PC-9 (cell line): ENCODE results near the gene MAGI2. TPM values are rescaled to one million over a fixed set of nuclear protein-coding genes. Genes with fewer than 3 reads are reported as not detected.

Experiments
- BruUV-seq: library from RNA; stranded (reverse); fragments of 400-500 nt; replicated peaks from 2 replicates; lab custom pipeline; 2021; lab: Mats Ljungman, UMichigan
- CTCF ChIA-PET: fragments of 300-600 bp; sonication (Branson Sonifier 250); formaldehyde crosslinking; loops from one replicate; lab custom pipeline; 2022; ENCODE audit warnings: antibody characterized with exemption; lab: Charles Lee
- POLR2A ChIA-PET: fragments of 300-600 bp; sonication (Branson Sonifier 250); formaldehyde crosslinking; loops from one replicate; lab custom pipeline; 2022; ENCODE audit warnings: antibody characterized with exemption; ENCODE audit not compliant: unreplicated experiment; lab: Charles Lee
- DNase-seq, 2 experiments: peaks; one replicate each; pipeline versions ENCODE4 v3.0.0 to v3.0.0-alpha.2; 2015 to 2022; ENCODE audit warnings: mixed read lengths in 1 of 2
- H2AFZ ChIP-seq: fragments of 200-600 bp; sonication (generic); 2 replicates; pipeline ENCODE4 v1.8.1; 2017; ENCODE audit warnings: antibody characterized with exemption
- H3F3A ChIP-seq: fragments of 200-600 bp; sonication (generic); 2 replicates; pipeline ENCODE4 v1.8.1; 2017; ENCODE audit warnings: antibody characterized with exemption, mild to moderate bottlenecking, low read depth; ENCODE audit not compliant: insufficient read depth
- H3K27ac ChIP-seq: fragments of 200-600 bp; sonication (generic); 2 replicates; pipeline ENCODE4 v1.6.1; 2016; ENCODE audit warnings: mixed run types
- H3K27me3 ChIP-seq: fragments of 200-600 bp; sonication (generic); 2 replicates; pipeline ENCODE4 v1.6.1; 2016; ENCODE audit warnings: low read depth, mixed run types; ENCODE audit not compliant: insufficient read depth
- H3K36me3 ChIP-seq: fragments of 200-600 bp; sonication (generic); 2 replicates; pipeline ENCODE4 v1.6.1; 2016; ENCODE audit warnings: low read depth, mixed run types
- H3K4me1 ChIP-seq: fragments of 200-600 bp; sonication (generic); replicated peaks from 2 replicates; pipeline ENCODE4 v1.6.1; 2016; ENCODE audit warnings: mixed run types; ENCODE audit not compliant: insufficient read depth
- H3K4me2 ChIP-seq: fragments of 200-600 bp; sonication (generic); 2 replicates; pipeline ENCODE4 v1.6.1; 2017; ENCODE audit warnings: mixed run types
- H3K4me3 ChIP-seq: fragments of 200-600 bp; sonication (generic); 2 replicates; pipeline ENCODE4 v1.6.1; 2016; ENCODE audit warnings: mixed run types
- H3K79me2 ChIP-seq: fragments of 200-600 bp; sonication (generic); 2 replicates; pipeline ENCODE4 v1.6.1; 2017; ENCODE audit warnings: low read depth, mixed run types
- H3K9me2 ChIP-seq: fragments of 200-600 bp; sonication (generic); 2 replicates; pipeline ENCODE4 v1.8.1; 2017; ENCODE audit warnings: mild to moderate bottlenecking; ENCODE audit not compliant: insufficient read depth
- H3K9me3 ChIP-seq: fragments of 200-600 bp; sonication (generic); 2 replicates; pipeline ENCODE4 v1.8.1; 2016; ENCODE audit warnings: low read depth; ENCODE audit not compliant: insufficient read depth
- H4K20me1 ChIP-seq: fragments of 200-600 bp; sonication (generic); 2 replicates; pipeline ENCODE4 v1.8.1; 2017; ENCODE audit not compliant: insufficient read depth
- EZH2 ChIP-seq: fragments of 200-600 bp; sonication (generic); IDR thresholded peaks from 2 replicates; pipeline ENCODE4 v1.8.0; 2017; ENCODE audit warnings: antibody characterized with exemption, low read depth
- intact Hi-C: fragments of 100-400 bp; cut with micrococcal nuclease; formaldehyde crosslinking; loops from one replicate; pipeline ENCODE4 v1.10.0; 2022; ENCODE audit not compliant: unreplicated experiment
- total RNA-seq: library from RNA; stranded (reverse); gene quantifications from 2 replicates; pipeline ENCODE4 v1.2.3, GENCODE V29; 2021
- TF ChIP-seq, protein P1 (sequence below): fragments of 200-600 bp; sonication (generic); conservative IDR thresholded peaks from 2 replicates; pipeline ENCODE4 v1.6.1; 2017; ENCODE audit warnings: mixed run types, antibody characterized with exemption, mild to moderate bottlenecking, moderate library complexity

The MAGI2 gene
- total RNA-seq, 1 experiment from 2014 or later: 0.92 TPM

DNA sequence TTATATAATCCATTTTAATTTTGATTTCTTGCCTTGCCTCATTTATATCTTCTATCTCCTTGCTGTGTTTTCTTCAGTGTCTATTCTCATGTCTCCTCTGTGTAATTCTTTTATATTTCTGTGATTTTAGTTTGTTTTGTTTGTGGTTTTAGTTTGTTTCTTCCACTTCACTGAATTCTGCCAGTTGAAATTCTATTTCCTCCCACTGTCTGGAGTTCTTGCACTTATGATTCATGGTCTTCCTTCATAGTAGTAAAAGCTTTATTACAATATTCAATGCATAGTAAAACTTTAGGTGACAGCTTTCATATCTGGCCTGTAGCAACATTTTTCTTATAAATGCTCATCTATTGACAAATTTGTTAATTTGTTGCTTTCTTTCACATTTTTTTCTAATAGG, 113.3 kb downstream of the MAGI2 start:
- Histone ChIP-seq H2AFZ (no peak overlapping the region), H3K4me1 (no peaks in the 10 kb centered on the region), H3F3A (no peaks in the 10 kb centered on the region), H3K9me2 (no peaks in the 10 kb centered on the region), H3K4me2 (no peak overlapping the region), H4K20me1 (no peaks in the 10 kb centered on the region), H3K9me3 (no peaks in the 10 kb centered on the region), H3K27me3 (no peaks in the 10 kb centered on the region), H3K4me3 (no peak overlapping the region), H3K79me2 (no peaks in the 10 kb centered on the region), H3K36me3 (no peaks in the 10 kb centered on the region), H3K27ac (no peak overlapping the region)
- CTCF ChIA-PET: no interaction called here
- BruUV-seq: no TSS peak
- no peak for DNase-seq
- POLR2A ChIA-PET: interaction anchor here (0.7 kb wide), 1 partner anchor 1526 kb away, joined by 3 read pairs; no protein-coding TSS in a partner anchor
- TF ChIP-seq EZH2: no peak
- intact Hi-C loops: no loop called here

DNA sequence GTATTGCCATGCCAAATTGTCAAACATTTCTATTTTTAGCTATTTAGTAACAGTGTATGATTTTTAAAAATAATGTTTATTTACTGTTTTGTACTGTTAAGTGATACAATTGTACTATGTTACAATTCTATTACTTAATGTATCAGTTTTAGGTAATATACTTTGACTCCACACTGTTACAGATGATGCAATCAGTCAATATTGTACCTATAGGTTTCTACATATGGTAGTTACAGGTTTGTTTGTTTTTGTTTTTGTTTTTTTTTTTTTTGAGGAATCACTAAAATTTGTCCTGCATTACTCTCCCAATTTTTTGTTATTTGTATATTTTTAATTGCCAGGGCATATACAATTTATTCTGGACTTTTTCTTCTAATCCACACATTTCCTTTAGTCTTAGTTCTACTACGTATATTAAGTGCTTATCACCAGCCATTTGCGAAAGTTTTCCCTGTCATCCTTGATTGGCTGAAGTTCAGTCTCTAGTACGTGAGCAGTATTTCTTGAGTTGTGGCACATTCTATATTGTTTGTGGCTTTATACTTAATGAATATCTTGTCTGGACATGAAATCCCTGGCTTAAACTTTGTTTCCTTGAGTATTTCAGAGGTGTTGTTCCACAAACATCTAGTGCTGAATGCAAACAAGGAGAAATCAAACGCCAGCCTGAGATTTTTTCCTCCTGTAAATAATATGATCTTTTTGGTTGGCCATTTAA, 114.1 kb downstream of the MAGI2 start:
- no peak overlapping the region for H3K4me3 ChIP-seq
- no peak for TF ChIP-seq EZH2
- TF ChIP-seq, protein P1, sequence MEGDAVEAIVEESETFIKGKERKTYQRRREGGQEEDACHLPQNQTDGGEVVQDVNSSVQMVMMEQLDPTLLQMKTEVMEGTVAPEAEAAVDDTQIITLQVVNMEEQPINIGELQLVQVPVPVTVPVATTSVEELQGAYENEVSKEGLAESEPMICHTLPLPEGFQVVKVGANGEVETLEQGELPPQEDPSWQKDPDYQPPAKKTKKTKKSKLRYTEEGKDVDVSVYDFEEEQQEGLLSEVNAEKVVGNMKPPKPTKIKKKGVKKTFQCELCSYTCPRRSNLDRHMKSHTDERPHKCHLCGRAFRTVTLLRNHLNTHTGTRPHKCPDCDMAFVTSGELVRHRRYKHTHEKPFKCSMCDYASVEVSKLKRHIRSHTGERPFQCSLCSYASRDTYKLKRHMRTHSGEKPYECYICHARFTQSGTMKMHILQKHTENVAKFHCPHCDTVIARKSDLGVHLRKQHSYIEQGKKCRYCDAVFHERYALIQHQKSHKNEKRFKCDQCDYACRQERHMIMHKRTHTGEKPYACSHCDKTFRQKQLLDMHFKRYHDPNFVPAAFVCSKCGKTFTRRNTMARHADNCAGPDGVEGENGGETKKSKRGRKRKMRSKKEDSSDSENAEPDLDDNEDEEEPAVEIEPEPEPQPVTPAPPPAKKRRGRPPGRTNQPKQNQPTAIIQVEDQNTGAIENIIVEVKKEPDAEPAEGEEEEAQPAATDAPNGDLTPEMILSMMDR: no peak
- no peaks in the 10 kb centered on the region for H3K9me3 ChIP-seq
- H3K27ac ChIP-seq: no peak overlapping the region
- BruUV-seq: no TSS peak
- H3K4me2 ChIP-seq: no peak overlapping the region
- no peaks in the 10 kb centered on the region for H3K79me2 ChIP-seq
- H3K9me2 ChIP-seq: no peaks in the 10 kb centered on the region
- CTCF ChIA-PET: no interaction called here
- no peak for DNase-seq
- H3K4me1 ChIP-seq: no peaks in the 10 kb centered on the region
- H3K36me3 ChIP-seq: no peaks in the 10 kb centered on the region
- H4K20me1 ChIP-seq: no peaks in the 10 kb centered on the region
- H3F3A ChIP-seq: no peaks in the 10 kb centered on the region
- no peaks in the 10 kb centered on the region for H3K27me3 ChIP-seq
- POLR2A ChIA-PET: no interaction called here
- intact Hi-C loops: no loop called here
- H2AFZ ChIP-seq: no peak overlapping the region

DNA sequence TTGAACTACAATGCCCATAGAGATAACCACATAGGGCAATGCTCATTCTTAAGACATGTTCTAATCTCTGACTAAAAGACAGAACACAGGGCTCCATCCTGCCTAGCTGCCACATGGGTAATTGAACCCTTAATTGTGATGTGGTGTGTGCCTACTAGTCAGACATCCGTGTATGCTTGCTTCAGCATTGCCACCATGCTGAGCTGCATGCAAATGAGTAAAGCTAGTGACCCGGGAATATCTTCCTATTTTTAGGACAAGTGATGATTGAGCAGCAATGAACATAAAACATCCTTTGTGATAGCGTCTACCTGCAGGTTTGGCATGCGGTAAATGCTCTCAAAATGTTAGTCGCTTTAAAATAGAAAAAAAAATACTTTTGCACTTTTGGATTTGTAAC, 115.8 kb downstream of the MAGI2 start:
- Histone ChIP-seq H2AFZ (no peak overlapping the region), H4K20me1 (no peaks in the 10 kb centered on the region), H3K36me3 (no peaks in the 10 kb centered on the region), H3K27ac (no peak overlapping the region), H3K9me3 (no peaks in the 10 kb centered on the region), H3F3A (no peaks in the 10 kb centered on the region), H3K4me1 (no peaks in the 10 kb centered on the region), H3K4me2 (no peak overlapping the region), H3K27me3 (no peaks in the 10 kb centered on the region), H3K9me2 (no peaks in the 10 kb centered on the region; the same call in 1 of the 2 replicates), H3K4me3 (no peak overlapping the region), H3K79me2 (no peaks in the 10 kb centered on the region)
- DNase-seq: no peak
- TF ChIP-seq, protein P1: no peak
- TF ChIP-seq EZH2: no peak
- intact Hi-C loops: no loop called here
- ChIA-PET POLR2A (no interaction called here), CTCF (no interaction called here)
- no TSS peak for BruUV-seq
